IPS-18a (cell line): Measurements from ENCODE around the gene GPRC5A.

Experiments
- H3K27ac ChIP-seq: one replicate; pipeline ENCODE4 v1.5.1; 2013; ENCODE audit warnings: low read length
- H3K27me3 ChIP-seq: one replicate; pipeline ENCODE4 v1.6.1; 2013; ENCODE audit warnings: mild to moderate bottlenecking, low read length; ENCODE audit not compliant: control insufficient read depth, insufficient read depth
- H3K36me3 ChIP-seq: one replicate; pipeline ENCODE4 v1.6.1; 2013; ENCODE audit warnings: low read depth, low read length; ENCODE audit not compliant: control insufficient read depth
- H3K4me1 ChIP-seq: one replicate; pipeline ENCODE4 v1.6.1; 2013; ENCODE audit warnings: low read depth, low read length; ENCODE audit not compliant: control insufficient read depth
- H3K4me3 ChIP-seq: one replicate; pipeline ENCODE4 v1.5.1; 2013; ENCODE audit warnings: low read length
- H3K9ac ChIP-seq: one replicate; pipeline ENCODE4 v1.6.1; 2013; ENCODE audit warnings: mild to moderate bottlenecking, low read length, moderate library complexity
- H3K9me3 ChIP-seq: one replicate; pipeline ENCODE4 v1.6.1; 2013; ENCODE audit warnings: low read depth, low read length; ENCODE audit not compliant: control insufficient read depth

Gene GPRC5A

GRCh38 chr12:12954356-12954755, 63.0 kb downstream of the GPRC5A start:
- Histone ChIP-seq H3K9me3 (no peaks in the 10 kb centered on the region), H3K9ac (no peak overlapping the region), H3K27ac (no peak overlapping the region), H3K36me3 (no peaks in the 10 kb centered on the region), H3K4me3 (no peak overlapping the region), H3K27me3 (no peaks in the 10 kb centered on the region), H3K4me1 (no peaks in the 10 kb centered on the region)

GRCh38 chr12:12954878-12955625, 63.7 kb downstream of the GPRC5A start:
- H3K9me3 ChIP-seq: no peaks in the 10 kb centered on the region
- H3K36me3 ChIP-seq: no peaks in the 10 kb centered on the region
- H3K27ac ChIP-seq: no peak overlapping the region
- no peak overlapping the region for H3K9ac ChIP-seq
- no peaks in the 10 kb centered on the region for H3K4me1 ChIP-seq
- H3K4me3 ChIP-seq: no peak overlapping the region
- no peaks in the 10 kb centered on the region for H3K27me3 ChIP-seq

- Histone ChIP-seq H3K36me3 (no peaks in the 10 kb centered on the region), H3K4me1 (no peaks in the 10 kb centered on the region), H3K4me3 (no peak overlapping the region), H3K27me3 (no peaks in the 10 kb centered on the region), H3K27ac (no peak overlapping the region), H3K9me3 (no peaks in the 10 kb centered on the region), H3K9ac (no peak overlapping the region)
Observed at GRCh38 chr12:12958886-12959285, 67.5 kb downstream of the GPRC5A start.

GRCh38 chr12:12960639-12961209, 69.4 kb downstream of the GPRC5A start:
- H3K4me3 ChIP-seq: no peak overlapping the region
- H3K9ac ChIP-seq: no peak overlapping the region
- no peaks in the 10 kb centered on the region for H3K27me3 ChIP-seq
- H3K36me3 ChIP-seq: no peaks in the 10 kb centered on the region
- H3K27ac ChIP-seq: no peak overlapping the region
- no peaks in the 10 kb centered on the region for H3K9me3 ChIP-seq
- no peaks in the 10 kb centered on the region for H3K4me1 ChIP-seq

GRCh38 chr12:12964255-12964654, 72.9 kb downstream of the GPRC5A start:
- no peaks in the 10 kb centered on the region for H3K36me3 ChIP-seq
- H3K4me1 ChIP-seq: no peaks in the 10 kb centered on the region
- H3K27me3 ChIP-seq: no peaks in the 10 kb centered on the region
- no peak overlapping the region for H3K9ac ChIP-seq
- no peaks in the 10 kb centered on the region for H3K9me3 ChIP-seq
- no peak overlapping the region for H3K4me3 ChIP-seq
- H3K27ac ChIP-seq: no peak overlapping the region

- H3K9ac ChIP-seq: no peak overlapping the region
- H3K27ac ChIP-seq: no peak overlapping the region
- no peaks in the 10 kb centered on the region for H3K9me3 ChIP-seq
- H3K4me1 ChIP-seq: no peaks in the 10 kb centered on the region
- H3K36me3 ChIP-seq: no peaks in the 10 kb centered on the region
- no peaks in the 10 kb centered on the region for H3K27me3 ChIP-seq
- no peak overlapping the region for H3K4me3 ChIP-seq
Observed at GRCh38 chr12:12965836-12966235, 74.5 kb downstream of the GPRC5A start.
